ENCODE measurements around the gene RALBP1.

GRCh38 chr18:9466846-9467245 is 8.5 kb upstream of the RALBP1 start:
- TF ChIP-seq, protein P1, sequence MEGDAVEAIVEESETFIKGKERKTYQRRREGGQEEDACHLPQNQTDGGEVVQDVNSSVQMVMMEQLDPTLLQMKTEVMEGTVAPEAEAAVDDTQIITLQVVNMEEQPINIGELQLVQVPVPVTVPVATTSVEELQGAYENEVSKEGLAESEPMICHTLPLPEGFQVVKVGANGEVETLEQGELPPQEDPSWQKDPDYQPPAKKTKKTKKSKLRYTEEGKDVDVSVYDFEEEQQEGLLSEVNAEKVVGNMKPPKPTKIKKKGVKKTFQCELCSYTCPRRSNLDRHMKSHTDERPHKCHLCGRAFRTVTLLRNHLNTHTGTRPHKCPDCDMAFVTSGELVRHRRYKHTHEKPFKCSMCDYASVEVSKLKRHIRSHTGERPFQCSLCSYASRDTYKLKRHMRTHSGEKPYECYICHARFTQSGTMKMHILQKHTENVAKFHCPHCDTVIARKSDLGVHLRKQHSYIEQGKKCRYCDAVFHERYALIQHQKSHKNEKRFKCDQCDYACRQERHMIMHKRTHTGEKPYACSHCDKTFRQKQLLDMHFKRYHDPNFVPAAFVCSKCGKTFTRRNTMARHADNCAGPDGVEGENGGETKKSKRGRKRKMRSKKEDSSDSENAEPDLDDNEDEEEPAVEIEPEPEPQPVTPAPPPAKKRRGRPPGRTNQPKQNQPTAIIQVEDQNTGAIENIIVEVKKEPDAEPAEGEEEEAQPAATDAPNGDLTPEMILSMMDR (IDR thresholded peaks at IDR 0.05), result no peak
- no peak for TF ChIP-seq POLR2A (IDR thresholded peaks at IDR 0.05)

All from Peyer's patch (tissue), 4 donors.